Activated B cell treated with CpG ODN at 0.5 μM for 24 hours (primary cell): ENCODE measurements around the gene PCDHGA2. TPM values are rescaled to one million over a fixed set of nuclear protein-coding genes. Genes with fewer than 3 reads are reported as not detected.

Experiments used
- ATAC-seq: fragments of 200-7000 bp; cut with Tn5 transposase; one replicate; pipeline ENCODE4 v1.10.0; 2021; ENCODE audit warnings: low read depth, mild to moderate bottlenecking, moderate library complexity
- CTCF ChIA-PET: fragments of 350-600 bp; sonication (Branson Sonifier 250); formaldehyde crosslinking; loops from one replicate; lab custom pipeline; 2021; ENCODE audit warnings: antibody characterized with exemption; lab: Charles Lee
- POLR2A ChIA-PET: fragments of 350-600 bp; sonication (Branson Sonifier 250); formaldehyde crosslinking; loops from one replicate; lab custom pipeline; 2021; ENCODE audit warnings: antibody characterized with exemption; lab: Charles Lee
- DNase-seq: peaks from one replicate; pipeline ENCODE4 v3.0.0; 2022
- H3K27ac Mint-ChIP-seq: one replicate; pipeline ENCODE4 v1.8.0; 2020; ENCODE audit warnings: mixed read lengths
- H3K27me3 Mint-ChIP-seq: one replicate; pipeline ENCODE4 v1.8.0; 2021; ENCODE audit warnings: mixed read lengths
- H3K36me3 Mint-ChIP-seq: one replicate; pipeline ENCODE4 v1.8.0; 2021; ENCODE audit warnings: low read depth, mixed read lengths
- H3K4me1 Mint-ChIP-seq: one replicate; pipeline ENCODE4 v1.8.0; 2021; ENCODE audit warnings: mixed read lengths
- H3K4me3 Mint-ChIP-seq: one replicate; pipeline ENCODE4 v1.8.0; 2020; ENCODE audit warnings: mild to moderate bottlenecking, mixed read lengths
- H3K9me3 Mint-ChIP-seq: one replicate; pipeline ENCODE4 v1.8.0; 2020; ENCODE audit warnings: mixed read lengths
- CTCF ChIP-seq: fragments of 200-600 bp; IDR thresholded peaks from one replicate; pipeline ENCODE4 v1.8.0; 2022; ENCODE audit warnings: antibody characterized with exemption, mild to moderate bottlenecking
- intact Hi-C: fragments of 100-400 bp; cut with micrococcal nuclease; formaldehyde crosslinking; loops from one replicate; pipeline ENCODE4 v1.15.1; 2024
- total RNA-seq: library from RNA; stranded (reverse); gene quantifications from 2 replicates; pipeline ENCODE4 v1.2.3, GENCODE V29; 2022

Gene PCDHGA2
- total RNA-seq, 1 donor from 2014 or later: 0.09 TPM

- Mint-ChIP-seq H3K9me3 (peaks cover 29% of the 10 kb centered on the region), H3K4me1 (peaks cover 14% of the 10 kb centered on the region), H3K27me3 (peaks cover 55% of the 10 kb centered on the region), H3K4me3 (no peak overlapping the region), H3K36me3 (peaks cover 12% of the 10 kb centered on the region), H3K27ac (no peak overlapping the region)
- intact Hi-C loops: no loop called here
- POLR2A ChIA-PET: interaction anchor here (0.8 kb wide), 1 partner anchor 189 kb away, joined by 3 read pairs; the partner anchor contains the start of gene PCDHB8
- TF ChIP-seq CTCF: no peak
- CTCF ChIA-PET: no interaction called here
- DNase-seq (no peak), ATAC-seq (no peak)
Measured at GRCh38 chr5:141366016-141366896, 27.7 kb downstream of the PCDHGA2 start.

- CTCF ChIA-PET: interaction anchor here (0.6 to 2.8 kb wide), 12 partner anchors 20 to 508 kb away, joined by 3 to 23 read pairs (median 4); partner anchors contain the start of genes PCDH1, PCDHGB1, PCDHGB5 and TAF7
- intact Hi-C loops: loop anchor here (1.0 to 5.0 kb wide), 2 partner anchors 42 to 194 kb away; partner anchors contain the start of gene PCDHGA10
- H3K4me1 Mint-ChIP-seq: peaks cover 7% of the 10 kb centered on the region
- H3K27me3 Mint-ChIP-seq: peaks cover 54% of the 10 kb centered on the region
- H3K36me3 Mint-ChIP-seq: peaks cover 5% of the 10 kb centered on the region
- H3K27ac Mint-ChIP-seq: no peak within 1 kb of the TSS
- no peak for DNase-seq
- no peak for TF ChIP-seq CTCF
- H3K9me3 Mint-ChIP-seq: peaks cover 22% of the 10 kb centered on the region
- POLR2A ChIA-PET: interaction anchor here (0.6 kb wide), 2 partner anchors 44 to 220 kb away, joined by 3 to 4 read pairs; no protein-coding TSS in a partner anchor
- peak; percentile 64 for ATAC-seq
- H3K4me3 Mint-ChIP-seq: peak within 1 kb of the TSS; percentile 81
Measured at GRCh38 chr5:141369994-141370848, 31.7 kb downstream of the PCDHGA2 start, which contains the start of gene PCDHGB3. TSS of gene PCDHGB3 (plus strand) at chr5:141370242. CDS start at chr5:141370395, 153 bp downstream.

GRCh38 chr5:141371572-141372475 is 33.3 kb downstream of the PCDHGA2 start:
- peaks cover 43% of the 10 kb centered on the region for H3K27me3 Mint-ChIP-seq
- H3K9me3 Mint-ChIP-seq: peaks cover 17% of the 10 kb centered on the region
- ChIA-PET CTCF (interaction anchor here (2.8 kb wide), 1 partner anchor 192 kb away, joined by 23 read pairs; no protein-coding TSS in a partner anchor), POLR2A (no interaction called here)
- H3K4me1 Mint-ChIP-seq: peaks cover 7% of the 10 kb centered on the region
- H3K36me3 Mint-ChIP-seq: no peaks in the 10 kb centered on the region
- intact Hi-C loops: loop anchor here (5.0 kb wide), 1 partner anchor 40 kb away; the partner anchor contains the start of gene PCDHGA10
- ATAC-seq (no peak), DNase-seq (no peak)
- TF ChIP-seq CTCF: no peak
- no peak overlapping the region for H3K4me3 Mint-ChIP-seq
- no peak overlapping the region for H3K27ac Mint-ChIP-seq

- peak within 1 kb of the TSS; percentile 12 for H3K4me3 Mint-ChIP-seq
- peaks cover 22% of the 10 kb centered on the region for H3K9me3 Mint-ChIP-seq
- CTCF ChIA-PET: interaction anchor here (1.3 kb wide), 1 partner anchor 24 kb away, joined by 3 read pairs; the partner anchor contains the start of gene PCDHGB5
- no peaks in the 10 kb centered on the region for H3K36me3 Mint-ChIP-seq
- no peak for DNase-seq
- H3K27me3 Mint-ChIP-seq: peaks cover 37% of the 10 kb centered on the region
- no peak for TF ChIP-seq CTCF
- intact Hi-C loops: loop anchor here (1.0 to 5.0 kb wide), 2 partner anchors 39 to 185 kb away; partner anchors contain the start of gene PCDHGA10
- POLR2A ChIA-PET: no interaction called here
- no peak within 1 kb of the TSS for H3K27ac Mint-ChIP-seq
- peaks cover 7% of the 10 kb centered on the region for H3K4me1 Mint-ChIP-seq
- ATAC-seq: no peak
Measured at GRCh38 chr5:141373673-141374317, 35.2 kb downstream of the PCDHGA2 start, which contains the start of gene PCDHGA6. TSS of gene PCDHGA6 (plus strand) at chr5:141373891. CDS start at chr5:141374084, 193 bp downstream.
